Adrenal gland (tissue), 12 donors: ENCODE data around the gene CYFIP1. TPM values are rescaled to one million over a fixed set of nuclear protein-coding genes. Genes with fewer than 3 reads are reported as not detected.

Experiments used
- DNase-seq, 7 donors: peaks; one replicate each; pipeline ENCODE4 v3.0.0-alpha.2; 2019 to 2020
- H3K27ac ChIP-seq, 5 donors: fragments of 200-600 bp; sonication (generic) in 4 of 5; 1 replicate in 3 of 5; 2 replicates in 2 of 5; pipeline versions ENCODE4 v1.5.1 to v1.8.0; 2016 to 2020; ENCODE audit warnings: mild to moderate bottlenecking in 1 of 5
- H3K27me3 ChIP-seq: fragments of 200-600 bp; 2 replicates; pipeline ENCODE4 v1.8.0; 2021
- H3K36me3 ChIP-seq, 2 donors: fragments of 200-600 bp; replicated peaks in 1 of 2; 1 replicate in 1 of 2; 2 replicates in 1 of 2; pipeline versions ENCODE4 v1.5.1 to v1.8.0; 2018 to 2022
- H3K4me1 ChIP-seq, 2 donors: fragments of 200-600 bp; replicated peaks in 1 of 2; 1 replicate in 1 of 2; 2 replicates in 1 of 2; pipeline versions ENCODE4 v1.5.1 to v1.8.0; 2018 to 2021
- H3K4me3 ChIP-seq, 4 donors: fragments of 200-600 bp; sonication (generic) in 3 of 4; one replicate each; pipeline ENCODE4 v1.5.1; 2016 to 2018
- H3K9me3 ChIP-seq, 3 donors: fragments of 200-600 bp; sonication (generic) in 1 of 3; replicated peaks in 1 of 3; 1 replicate in 2 of 3; 2 replicates in 1 of 3; pipeline versions ENCODE4 v1.5.1 to v1.8.0; 2016 to 2021
- POLR2A ChIP-seq, 2 donors: fragments of 450-650 bp; IDR thresholded peaks; one replicate each; pipeline ENCODE4 v1.6.1; 2017; ENCODE audit warnings: antibody characterized with exemption in 2 of 2, mild to moderate bottlenecking in 2 of 2, moderate library complexity in 1 of 2
- WGBS, 4 donors: extraction: QIAGEN DNeasy Blood & Tissue Kit in 2 of 4; methylation state at CpG; one replicate each; pipeline versions ENCODE4 v1.1.5 to v1.1.7; 2013 to 2017; 5-methylcytosine and 5-hydroxymethylcytosine counted together
- intact Hi-C, 2 donors: fragments of 100-400 bp; cut with DNase I; formaldehyde crosslinking; loops; one replicate each; pipeline versions ENCODE4 v1.14.1 to v1.15.0; 2022 to 2023
- polyA plus RNA-seq, 3 donors: library from polyadenylated mRNA; stranded (reverse); fragments of 200-250 nt in 2 of 3; fragments of 350-450 nt in 1 of 3; fragmentation: Illumina TruSeq in 1 of 3; extraction: RNeasy Lipid Tissue Mini Kit (QIAGEN cat#74804) in 1 of 3; gene quantifications; one replicate each; pipeline ENCODE4 v1.2.3, GENCODE V29; 2013 to 2014
- total RNA-seq, 9 donors: library from RNA; depleted of rRNA in 4 of 9; stranded (reverse); fragments of >200 nt in 4 of 9; fragments of 120-200 nt in 1 of 9; fragmentation: NEBNext Ultra II Directional in 1 of 9; extraction: Animal tissue kit (Norgen Biotek cat#: 25700) in 1 of 9; gene quantifications; one replicate each; pipeline versions ENCODE4 v1.1.0 to v1.2.4, GENCODE V29; 2013 to 2023
- TF ChIP-seq, protein P1 (sequence below), 6 experiments: fragments of 450-650 bp in 4 of 6; fragments of 200-600 bp in 2 of 6; sonication (generic) in 1 of 6; IDR thresholded peaks; 1 replicate in 5 of 6; 2 replicates in 1 of 6; pipeline versions ENCODE4 v1.5.1 to v1.8.0; 2016 to 2021; ENCODE audit warnings: antibody characterized with exemption in 6 of 6, mild to moderate bottlenecking in 2 of 6, moderate library complexity in 1 of 6
- donor health status: healthy with polysubstance abuse.
- donor health status: Bipolar disorder and iron deficiency.
- donor health status: DM: yes; HTN: yes; CAD: no.
- donor health status: DM: no; HTN: no; CAD: no.
- donor health status: DM: no; HTN: no; CAD: no.
- donor health status: DM: yes; HTN: yes; CAD: no.

Gene CYFIP1
- total and polyA plus RNA-seq, 12 donors, result 21.2 to 124 (median 85.0) TPM

DNA sequence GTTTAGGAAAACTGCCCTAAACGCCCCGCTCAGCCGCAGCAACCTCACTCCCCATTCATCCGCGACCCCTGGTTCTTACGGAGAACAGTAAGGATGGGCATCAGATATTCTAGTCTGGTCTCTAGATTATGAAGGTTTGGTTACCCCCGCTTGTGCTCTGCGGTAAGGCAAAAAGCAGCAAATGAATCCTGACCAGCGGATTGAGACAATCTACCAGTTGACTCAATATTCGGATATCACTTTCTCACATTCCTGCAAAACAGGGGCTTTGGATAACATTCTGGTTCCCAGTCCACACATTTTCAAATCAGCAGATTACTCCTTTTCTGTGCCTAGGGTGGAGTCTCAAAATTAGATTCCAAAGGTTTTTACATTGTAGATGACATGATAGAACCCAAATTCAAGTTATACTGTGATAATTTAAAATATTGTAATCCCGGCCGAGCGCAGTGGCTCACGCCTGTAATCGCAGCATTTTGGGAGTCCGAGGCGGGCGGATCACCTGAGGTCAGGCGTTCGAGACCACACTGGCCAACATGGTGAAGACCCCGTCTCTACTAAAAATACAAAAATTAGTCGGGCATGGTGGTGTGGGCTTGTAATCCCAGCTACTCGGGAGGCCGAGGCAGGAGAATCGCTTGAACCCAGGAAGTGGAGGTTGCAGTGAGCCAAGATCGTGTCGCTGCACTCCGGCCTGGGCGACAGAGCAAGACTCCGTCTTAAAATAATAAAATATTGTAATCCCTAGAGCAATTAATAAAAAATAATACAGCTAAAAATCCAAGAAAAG lies 1.1 kb upstream of the CYFIP1 start:
- Histone ChIP-seq H3K27me3 (no peaks in the 10 kb centered on the region), H3K9me3 (no peaks in the 10 kb centered on the region), H3K4me3 (peak overlapping the region; percentile 89 to 99 (median 96)), H3K4me1 (peaks cover 6 to 17% of the 10 kb centered on the region in 2 donors), H3K36me3 (no peaks in the 10 kb centered on the region), H3K27ac (peak overlapping the region in 2 of 5 donors; percentile 71 to 95)
- intact Hi-C loops, result no loop called here
- 66 to 68% (median 67%) methylated on average over 30 of the region's 30 CpGs for WGBS, 4 donors
- TF ChIP-seq POLR2A (IDR thresholded peaks at IDR 0.05), result no peak
- TF ChIP-seq, protein P1, sequence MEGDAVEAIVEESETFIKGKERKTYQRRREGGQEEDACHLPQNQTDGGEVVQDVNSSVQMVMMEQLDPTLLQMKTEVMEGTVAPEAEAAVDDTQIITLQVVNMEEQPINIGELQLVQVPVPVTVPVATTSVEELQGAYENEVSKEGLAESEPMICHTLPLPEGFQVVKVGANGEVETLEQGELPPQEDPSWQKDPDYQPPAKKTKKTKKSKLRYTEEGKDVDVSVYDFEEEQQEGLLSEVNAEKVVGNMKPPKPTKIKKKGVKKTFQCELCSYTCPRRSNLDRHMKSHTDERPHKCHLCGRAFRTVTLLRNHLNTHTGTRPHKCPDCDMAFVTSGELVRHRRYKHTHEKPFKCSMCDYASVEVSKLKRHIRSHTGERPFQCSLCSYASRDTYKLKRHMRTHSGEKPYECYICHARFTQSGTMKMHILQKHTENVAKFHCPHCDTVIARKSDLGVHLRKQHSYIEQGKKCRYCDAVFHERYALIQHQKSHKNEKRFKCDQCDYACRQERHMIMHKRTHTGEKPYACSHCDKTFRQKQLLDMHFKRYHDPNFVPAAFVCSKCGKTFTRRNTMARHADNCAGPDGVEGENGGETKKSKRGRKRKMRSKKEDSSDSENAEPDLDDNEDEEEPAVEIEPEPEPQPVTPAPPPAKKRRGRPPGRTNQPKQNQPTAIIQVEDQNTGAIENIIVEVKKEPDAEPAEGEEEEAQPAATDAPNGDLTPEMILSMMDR (IDR thresholded peaks at IDR 0.05), result no peak
- DNase-seq, result peak in 1 of 7 donors; percentile 20

DNA sequence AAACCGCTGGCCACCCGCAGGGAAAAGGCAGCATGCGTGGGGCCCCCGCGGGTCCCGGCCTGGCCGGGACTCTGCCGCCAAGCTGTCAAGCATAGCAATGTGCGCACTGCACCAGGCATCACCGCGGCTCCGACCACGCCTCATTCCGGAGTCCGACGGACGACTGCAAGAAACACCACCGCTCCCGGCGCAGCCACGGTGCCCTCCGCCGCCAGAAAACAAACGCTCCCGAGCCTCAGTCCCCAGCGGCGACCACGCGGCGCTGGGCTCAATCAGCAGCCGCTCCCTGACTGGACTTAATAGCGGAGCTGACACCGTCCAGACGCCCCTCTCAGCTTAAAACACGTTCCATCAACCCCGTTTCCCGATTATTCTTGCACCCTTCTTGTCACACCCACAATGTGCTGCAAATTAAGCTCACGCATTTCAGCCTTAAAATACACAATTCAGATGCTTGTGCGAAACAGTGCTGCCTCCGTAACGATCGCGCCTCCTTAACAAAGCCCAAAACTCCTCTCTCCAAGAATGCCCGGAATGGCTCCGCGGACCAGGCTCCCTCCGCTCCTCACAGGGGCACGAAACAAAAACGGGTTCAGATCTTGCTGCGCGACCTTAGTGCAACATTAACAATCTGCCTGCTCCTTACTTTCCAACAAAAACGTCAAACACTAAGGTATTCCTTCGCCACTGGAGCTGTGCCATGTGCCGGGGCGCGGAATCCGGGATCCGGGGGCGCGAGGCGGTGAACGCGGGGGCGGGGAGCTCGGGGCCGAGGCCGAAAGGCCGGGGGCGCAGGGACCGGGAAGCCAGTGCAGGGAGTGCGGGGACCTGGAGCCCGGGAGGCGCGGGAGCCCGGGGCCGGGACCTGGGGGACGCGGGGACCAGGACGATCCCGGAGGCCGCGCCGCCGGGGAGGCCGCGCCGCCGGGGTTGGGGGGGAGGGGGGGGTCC lies 655 bp downstream of the CYFIP1 start:
- no peaks in the 10 kb centered on the region for H3K27me3 ChIP-seq
- intact Hi-C loops, result no loop called here
- DNase-seq, result peak; percentile 48 to 74 (median 69)
- 0 to 1% (median 0%) methylated on average over 21 to 88 of the region's 88 CpGs for WGBS, 4 donors
- peak overlapping the region; percentile 13 to 99 (median 72) for H3K4me3 ChIP-seq
- peak overlapping the region in 3 of 5 donors; percentile 71 to 95 (median 77) for H3K27ac ChIP-seq
- H3K4me1 ChIP-seq, result peaks cover 6 to 17% of the 10 kb centered on the region in 2 donors
- no peaks in the 10 kb centered on the region for H3K36me3 ChIP-seq
- peak in 1 of 2 donors; percentile 37 for TF ChIP-seq POLR2A (IDR thresholded peaks at IDR 0.05)
- TF ChIP-seq, protein P1 (IDR thresholded peaks at IDR 0.05), result no peak
- H3K9me3 ChIP-seq, result no peaks in the 10 kb centered on the region

DNA sequence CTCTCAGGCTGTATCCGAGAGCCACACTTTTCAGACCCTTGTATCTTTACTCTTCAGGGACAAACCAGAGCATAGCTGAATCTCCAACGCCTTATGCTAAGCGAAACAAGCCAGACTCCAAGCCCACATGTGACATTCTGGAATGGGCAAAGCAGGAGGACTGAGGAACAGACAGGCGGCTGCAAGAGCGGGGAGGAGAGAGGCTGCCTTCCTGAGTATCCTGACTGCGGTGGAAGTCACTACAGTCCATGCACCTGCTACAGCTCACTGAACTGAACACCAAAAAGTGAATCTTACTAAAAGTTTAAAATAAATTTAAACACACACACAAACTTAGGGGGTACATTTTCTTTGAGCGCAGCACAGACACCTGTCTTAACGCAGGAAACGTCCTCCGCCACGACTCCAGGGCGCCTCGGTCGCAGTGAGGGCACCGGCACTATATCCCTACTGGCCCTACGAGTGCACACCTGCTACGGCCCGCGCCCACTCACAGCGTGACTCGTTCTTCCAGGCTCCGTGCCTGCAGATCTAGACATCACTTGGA lies 1.4 kb downstream of the CYFIP1 start:
- Histone ChIP-seq H3K4me1 (peaks cover 6 to 17% of the 10 kb centered on the region in 2 donors), H3K27ac (peak overlapping the region in 2 of 5 donors; percentile 71 to 95), H3K9me3 (no peaks in the 10 kb centered on the region), H3K27me3 (no peaks in the 10 kb centered on the region), H3K36me3 (no peaks in the 10 kb centered on the region), H3K4me3 (peak overlapping the region in 2 of 4 donors; percentile 97 to 99)
- WGBS, 4 donors, result 18 to 27% (median 21%) methylated on average over 12 to 22 of the region's 22 CpGs
- no peak for DNase-seq
- TF ChIP-seq, protein P1 (IDR thresholded peaks at IDR 0.05), result no peak
- TF ChIP-seq POLR2A (IDR thresholded peaks at IDR 0.05), result no peak
- intact Hi-C loops, result no loop called here

DNA sequence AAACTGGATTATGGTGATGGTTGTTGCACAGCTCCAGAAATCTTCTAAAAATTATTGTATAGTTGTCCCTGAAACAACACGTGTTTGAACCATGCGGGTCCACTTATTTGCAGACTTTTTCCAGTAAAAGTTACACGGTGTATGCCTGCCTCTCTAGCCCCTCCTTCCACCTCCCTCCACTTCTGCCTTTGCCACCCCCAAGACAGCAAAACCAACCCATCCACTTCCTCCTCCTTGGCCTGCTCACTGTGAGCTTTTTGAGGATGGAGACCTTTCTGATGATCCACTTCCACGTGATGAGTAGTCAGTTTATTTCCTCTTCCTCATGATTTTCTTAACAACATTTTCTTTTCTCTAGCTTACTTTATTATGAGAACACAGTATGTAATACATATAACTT lies 5.4 kb downstream of the CYFIP1 start:
- no peaks in the 10 kb centered on the region for H3K9me3 ChIP-seq
- WGBS, 4 donors, result 68 to 84% (median 75%) methylated on average over 4 of the region's 4 CpGs
- peaks cover 6 to 20% of the 10 kb centered on the region in 2 donors for H3K4me1 ChIP-seq
- no peak overlapping the region for H3K4me3 ChIP-seq
- no peaks in the 10 kb centered on the region for H3K36me3 ChIP-seq
- H3K27me3 ChIP-seq, result no peaks in the 10 kb centered on the region
- intact Hi-C loops, result no loop called here
- DNase-seq, result peak in 3 of 7 donors; percentile 24 to 59 (median 30)
- no peak for TF ChIP-seq POLR2A (IDR thresholded peaks at IDR 0.05)
- TF ChIP-seq, protein P1 (IDR thresholded peaks at IDR 0.05), result no peak
- peak overlapping the region in 2 of 5 donors; percentile 38 to 56 for H3K27ac ChIP-seq
